ENCODE measurements around the gene PTPRN2.

PTPRN2 gene

DNA sequence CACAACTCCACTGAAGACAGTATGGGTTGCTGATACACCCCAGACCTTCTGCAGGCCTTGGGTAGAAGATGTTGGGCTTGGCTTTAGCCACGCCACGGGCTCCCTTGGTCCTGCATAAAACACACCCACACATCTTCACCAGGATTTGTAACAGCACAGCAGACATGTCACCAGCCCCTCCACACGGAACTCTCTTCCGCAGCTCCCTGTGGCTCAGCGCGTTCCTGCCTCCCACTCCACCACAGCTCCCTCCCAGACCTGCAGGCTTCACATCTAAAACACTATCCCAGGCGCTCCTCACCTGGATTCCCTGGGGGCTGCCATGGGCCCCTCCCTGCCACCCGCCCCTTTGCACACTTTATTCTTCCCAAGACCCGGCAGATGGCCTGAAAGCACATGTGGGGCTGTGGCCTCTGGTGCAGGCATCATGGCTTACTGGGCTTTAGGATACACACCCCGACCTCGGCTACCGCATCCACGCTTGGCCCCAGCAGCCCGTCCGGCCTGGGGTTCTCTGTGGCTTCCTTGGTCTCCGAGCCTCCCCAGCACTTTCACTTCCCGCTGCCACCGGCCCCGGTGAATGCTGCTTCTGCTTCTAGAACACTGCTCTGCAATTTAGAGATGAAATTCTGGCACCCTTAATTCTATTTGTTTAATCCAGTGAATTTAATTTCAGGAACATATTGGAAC, 818.0 kb downstream of the PTPRN2 start:
- no peak overlapping the region for H3K4me3 ChIP-seq (ENCODE audit: low read depth, low read length)
- TF ChIP-seq, protein P1, sequence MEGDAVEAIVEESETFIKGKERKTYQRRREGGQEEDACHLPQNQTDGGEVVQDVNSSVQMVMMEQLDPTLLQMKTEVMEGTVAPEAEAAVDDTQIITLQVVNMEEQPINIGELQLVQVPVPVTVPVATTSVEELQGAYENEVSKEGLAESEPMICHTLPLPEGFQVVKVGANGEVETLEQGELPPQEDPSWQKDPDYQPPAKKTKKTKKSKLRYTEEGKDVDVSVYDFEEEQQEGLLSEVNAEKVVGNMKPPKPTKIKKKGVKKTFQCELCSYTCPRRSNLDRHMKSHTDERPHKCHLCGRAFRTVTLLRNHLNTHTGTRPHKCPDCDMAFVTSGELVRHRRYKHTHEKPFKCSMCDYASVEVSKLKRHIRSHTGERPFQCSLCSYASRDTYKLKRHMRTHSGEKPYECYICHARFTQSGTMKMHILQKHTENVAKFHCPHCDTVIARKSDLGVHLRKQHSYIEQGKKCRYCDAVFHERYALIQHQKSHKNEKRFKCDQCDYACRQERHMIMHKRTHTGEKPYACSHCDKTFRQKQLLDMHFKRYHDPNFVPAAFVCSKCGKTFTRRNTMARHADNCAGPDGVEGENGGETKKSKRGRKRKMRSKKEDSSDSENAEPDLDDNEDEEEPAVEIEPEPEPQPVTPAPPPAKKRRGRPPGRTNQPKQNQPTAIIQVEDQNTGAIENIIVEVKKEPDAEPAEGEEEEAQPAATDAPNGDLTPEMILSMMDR (IDR thresholded peaks at IDR 0.05; ENCODE audit: control insufficient read depth, extremely low read depth, insufficient read depth): no peak
- DNase-seq (ENCODE audit: low read depth): no peak

DNA sequence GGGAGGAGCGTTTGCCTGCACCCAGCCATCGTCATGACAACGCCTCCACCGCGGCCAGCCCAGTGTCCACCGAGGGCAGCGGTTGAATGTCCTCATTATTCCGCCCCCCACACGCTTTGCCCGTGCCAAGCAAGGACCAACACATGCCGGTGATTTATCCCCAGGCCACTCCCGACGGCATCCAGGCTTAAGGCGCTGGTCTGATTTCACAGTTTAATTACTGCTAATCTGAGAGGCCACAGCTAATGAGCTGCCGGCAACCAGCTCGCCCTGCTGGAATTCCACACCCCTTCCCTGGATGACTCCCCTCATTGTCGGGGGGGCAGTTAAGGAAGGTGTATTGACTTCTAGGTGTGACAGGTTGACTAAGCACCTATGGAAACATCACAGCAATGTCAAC, 818.5 kb downstream of the PTPRN2 start:
- TF ChIP-seq, protein P1 (IDR thresholded peaks at IDR 0.05; ENCODE audit: control insufficient read depth, extremely low read depth, insufficient read depth): no peak
- DNase-seq (ENCODE audit: low read depth): no peak
- no peak overlapping the region for H3K4me3 ChIP-seq (ENCODE audit: low read depth, low read length)

DNA sequence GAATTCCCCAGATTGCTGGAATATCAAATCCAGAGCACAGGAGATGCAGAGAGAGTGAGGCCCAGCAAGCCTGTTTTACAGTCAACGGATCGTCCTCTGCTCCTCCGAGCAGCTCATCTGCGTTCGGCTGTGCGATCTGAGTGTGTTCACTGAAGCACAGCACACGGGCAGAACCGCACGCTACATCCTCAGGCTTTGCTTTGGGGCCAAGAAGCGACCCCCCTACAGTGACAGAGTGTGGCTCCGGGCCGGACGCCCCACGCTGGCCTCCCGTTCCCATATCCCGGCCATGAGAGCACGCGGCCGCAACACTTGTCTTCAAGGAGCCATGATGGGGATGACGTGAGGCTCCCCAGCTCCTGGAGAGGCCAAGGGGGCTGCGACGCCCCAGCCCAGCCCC, 819.4 kb downstream of the PTPRN2 start:
- no peak for DNase-seq (ENCODE audit: low read depth)
- TF ChIP-seq, protein P1 (IDR thresholded peaks at IDR 0.05; ENCODE audit: control insufficient read depth, extremely low read depth, insufficient read depth): no peak
- H3K4me3 ChIP-seq (ENCODE audit: low read depth, low read length): no peak overlapping the region

DNA sequence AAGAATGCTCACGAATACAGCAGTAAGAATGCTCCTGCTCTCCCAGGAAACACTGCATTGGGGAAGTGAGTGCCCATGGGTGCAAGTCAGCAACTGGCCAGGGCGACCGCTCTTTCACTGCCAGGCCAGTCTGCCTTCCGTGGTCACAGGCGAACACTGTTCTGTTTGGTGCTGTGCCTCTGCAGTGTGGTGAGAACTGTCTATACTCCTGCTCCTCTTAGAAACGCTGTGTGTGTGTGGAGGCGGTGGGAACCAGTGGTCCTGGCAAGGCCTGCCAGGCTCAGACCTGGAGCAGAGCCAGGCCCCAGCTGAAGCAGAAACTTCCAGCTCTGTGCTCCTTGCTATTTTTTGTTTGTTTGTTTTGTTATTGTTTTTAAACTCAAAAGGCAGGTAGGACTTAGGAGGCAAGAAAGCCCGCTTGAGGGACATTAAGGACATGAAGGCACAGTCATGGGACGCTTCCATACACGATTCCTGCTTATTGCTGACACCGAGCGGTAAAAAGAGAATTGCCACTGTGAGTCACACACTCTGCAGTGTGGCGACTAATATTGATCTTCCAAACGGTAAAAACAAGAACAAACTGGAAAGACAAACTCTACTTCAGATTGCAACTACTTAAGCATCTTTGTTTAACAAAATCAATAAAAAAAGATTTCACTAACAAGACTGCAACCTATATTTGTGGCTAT, 820.0 kb downstream of the PTPRN2 start:
- TF ChIP-seq, protein P1 (IDR thresholded peaks at IDR 0.05; ENCODE audit: control insufficient read depth, extremely low read depth, insufficient read depth): no peak
- no peak overlapping the region for H3K4me3 ChIP-seq (ENCODE audit: low read depth, low read length)
- no peak for DNase-seq (ENCODE audit: low read depth)

DNA sequence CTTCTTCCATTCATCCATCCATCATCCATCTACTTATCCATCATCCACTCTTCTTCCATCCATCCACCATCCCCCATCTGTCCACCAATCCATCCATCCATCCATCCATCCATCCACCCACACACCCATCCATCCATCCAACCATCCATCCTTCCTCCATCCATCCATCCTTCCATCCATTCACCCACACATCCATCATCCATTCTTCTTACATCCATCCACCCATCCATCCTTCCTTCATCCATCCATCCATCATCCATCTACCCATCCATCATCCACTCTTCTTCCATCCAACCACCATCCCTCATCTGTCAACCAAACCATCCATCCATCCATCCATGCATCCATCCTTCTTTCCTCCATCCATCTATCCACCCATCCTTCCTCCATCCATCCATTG, 821.5 kb downstream of the PTPRN2 start:
- no peak overlapping the region for H3K4me3 ChIP-seq (ENCODE audit: low read depth, low read length)
- TF ChIP-seq, protein P1 (IDR thresholded peaks at IDR 0.05; ENCODE audit: control insufficient read depth, extremely low read depth, insufficient read depth): no peak
- no peak for DNase-seq (ENCODE audit: low read depth)

DNA sequence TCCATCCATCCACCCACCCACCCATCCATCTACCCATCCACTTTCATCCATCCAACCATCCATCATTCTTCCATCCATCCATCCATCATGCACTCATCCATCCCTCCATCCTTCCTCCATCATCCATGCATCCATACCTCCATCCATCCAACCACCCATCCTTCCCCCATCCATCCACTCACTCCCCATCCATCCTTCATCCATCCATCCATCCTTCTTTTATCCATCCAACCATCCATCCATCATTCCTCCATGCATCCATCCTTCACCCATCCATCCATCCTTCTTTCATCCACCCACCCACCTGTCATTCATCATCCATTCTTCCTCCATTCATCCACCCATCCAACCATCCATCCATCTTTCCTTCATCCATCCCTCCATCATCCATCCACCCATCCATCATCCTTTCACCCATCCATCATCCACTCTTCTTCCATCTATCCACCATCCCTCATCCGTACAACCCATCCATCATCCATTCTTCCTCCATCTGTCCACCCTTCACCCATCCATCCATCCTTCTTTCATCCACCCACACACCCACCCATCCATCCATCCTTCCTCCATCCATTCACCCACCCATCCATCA, 822.6 kb downstream of the PTPRN2 start:
- no peak overlapping the region for H3K4me3 ChIP-seq (ENCODE audit: low read depth, low read length)
- TF ChIP-seq, protein P1 (IDR thresholded peaks at IDR 0.05; ENCODE audit: control insufficient read depth, extremely low read depth, insufficient read depth): no peak
- no peak for DNase-seq (ENCODE audit: low read depth)

Measured in LNCaP clone FGC (cell line).